ENCODE results near the gene RASSF6.

RASSF6 gene

DNA sequence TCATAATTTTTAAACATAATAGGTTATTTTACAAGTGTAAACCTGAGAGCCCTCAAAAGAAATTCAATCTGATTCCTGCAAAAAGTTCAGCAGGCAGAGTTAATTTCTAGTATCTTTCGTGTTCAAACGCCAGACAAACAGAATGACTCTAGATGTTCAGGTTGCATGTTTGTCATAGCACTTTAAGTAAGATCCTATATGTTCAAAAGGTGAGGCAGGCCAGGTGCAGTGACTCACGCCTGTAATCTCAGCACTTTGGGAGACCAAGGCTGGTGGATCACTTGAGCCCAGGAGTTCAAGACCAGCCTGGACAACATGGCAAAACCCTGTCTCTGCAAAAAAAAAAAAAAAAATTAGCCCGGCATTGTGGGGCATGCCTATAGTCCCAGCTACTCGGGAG lies 1.1 kb upstream of the RASSF6 start:
- DNase-seq (ENCODE audit: low spot score in 2 of 2) (no peak), ATAC-seq (no peak)
- Mint-ChIP-seq H3K4me3 (no peak overlapping the region), H3K9me3 (peaks cover 4% of the 10 kb centered on the region), H3K4me1 (no peaks in the 10 kb centered on the region), H3K36me3 (no peaks in the 10 kb centered on the region), H3K27ac (no peak overlapping the region)

DNA sequence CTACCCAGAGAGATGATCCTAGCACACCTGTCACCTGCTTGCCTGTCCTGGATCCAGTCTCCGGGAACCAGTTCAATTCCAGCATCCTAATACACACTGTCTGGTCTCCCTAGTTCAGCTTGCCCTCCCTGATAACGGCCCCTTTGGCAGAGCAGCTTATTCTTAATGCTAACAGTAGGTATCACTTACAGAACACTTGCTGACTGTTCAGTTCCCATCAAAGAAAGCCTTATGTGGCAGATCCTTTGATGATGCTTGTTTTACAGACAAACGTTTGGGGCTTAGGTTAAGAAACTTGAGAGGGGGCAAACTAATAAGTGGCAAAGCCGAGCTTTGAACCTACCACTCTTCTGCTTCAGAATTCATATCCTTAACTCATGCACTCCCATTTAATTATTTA lies 890 bp downstream of the RASSF6 start:
- Mint-ChIP-seq H3K4me1 (no peaks in the 10 kb centered on the region), H3K27ac (no peak overlapping the region), H3K9me3 (peaks cover 4% of the 10 kb centered on the region), H3K4me3 (no peak overlapping the region), H3K36me3 (no peaks in the 10 kb centered on the region)
- ATAC-seq (no peak), DNase-seq (ENCODE audit: low spot score in 2 of 2) (no peak)

DNA sequence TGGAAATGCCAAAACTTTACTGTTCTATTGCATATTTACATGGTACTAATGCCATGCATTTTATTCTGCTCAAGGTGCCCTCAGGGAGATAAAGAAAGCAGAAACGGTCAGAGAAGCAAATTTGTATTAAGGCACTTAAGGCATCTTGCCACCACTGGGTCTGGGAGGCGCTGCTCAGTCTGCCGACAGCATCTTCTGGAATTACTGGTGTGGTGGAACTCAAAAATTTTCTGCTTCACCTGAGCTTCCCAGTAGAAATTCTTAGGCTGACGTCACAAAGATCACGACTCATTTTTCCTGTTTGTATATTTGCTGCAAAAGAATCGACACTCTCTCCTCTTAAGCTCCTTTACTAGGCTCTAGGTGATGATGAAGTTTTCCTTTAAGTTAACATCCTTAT lies 3.0 kb downstream of the RASSF6 start:
- Mint-ChIP-seq H3K36me3 (no peaks in the 10 kb centered on the region), H3K9me3 (peaks cover 4% of the 10 kb centered on the region), H3K27ac (no peak overlapping the region), H3K4me3 (no peak overlapping the region), H3K4me1 (no peaks in the 10 kb centered on the region)
- no peak for DNase-seq (ENCODE audit: low spot score in 2 of 2)
- ATAC-seq, result no peak

DNA sequence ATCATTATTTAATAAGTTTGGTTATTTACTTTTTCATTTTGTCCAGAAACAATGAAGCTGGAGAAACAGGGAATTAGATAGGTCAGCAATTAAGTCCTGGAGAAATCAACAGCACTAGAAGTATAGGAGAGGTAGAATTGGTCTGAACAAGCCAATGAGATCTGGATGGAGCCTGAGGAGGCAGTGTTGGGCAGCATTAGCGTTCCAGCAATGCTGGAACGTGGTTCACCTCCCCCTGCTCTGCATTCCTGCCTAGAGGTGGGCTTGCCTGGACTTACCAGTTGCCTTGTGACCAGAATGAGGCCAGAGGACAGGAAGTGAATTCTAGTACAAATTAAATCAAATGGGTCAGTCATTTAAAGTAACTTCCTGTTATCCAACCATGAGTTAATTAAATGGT lies 4.6 kb downstream of the RASSF6 start:
- no peaks in the 10 kb centered on the region for H3K36me3 Mint-ChIP-seq
- ATAC-seq, result no peak
- peaks cover 4% of the 10 kb centered on the region for H3K9me3 Mint-ChIP-seq
- no peak for DNase-seq (ENCODE audit: low spot score in 2 of 2)
- no peak overlapping the region for H3K27ac Mint-ChIP-seq
- H3K4me3 Mint-ChIP-seq, result no peak overlapping the region
- H3K4me1 Mint-ChIP-seq, result no peaks in the 10 kb centered on the region

DNA sequence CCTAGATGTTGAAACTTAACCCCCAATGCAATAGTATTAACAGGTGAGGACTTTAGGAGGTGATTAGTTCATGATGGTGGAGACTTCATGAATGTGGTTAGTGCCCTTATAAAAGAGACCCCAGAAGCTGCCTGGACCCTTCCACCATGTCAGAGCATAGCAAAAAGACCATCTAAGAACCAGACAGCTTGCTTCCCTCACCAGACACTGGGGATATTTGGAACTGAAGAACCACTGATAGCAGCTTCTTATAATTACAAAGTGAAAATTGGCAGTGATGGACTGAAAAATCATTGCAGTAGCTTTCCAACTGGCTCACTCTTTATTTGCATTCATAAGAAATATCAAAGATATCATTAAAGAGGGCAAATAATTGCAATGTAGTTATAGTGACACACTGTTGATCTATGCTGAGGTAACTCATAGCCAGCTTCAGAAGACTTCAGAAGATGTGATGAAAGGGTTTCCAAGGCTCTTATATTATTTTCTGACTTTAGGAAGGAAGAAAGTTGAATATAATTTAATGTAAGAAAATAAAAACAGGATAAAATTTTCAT lies 5.8 kb downstream of the RASSF6 start:
- Mint-ChIP-seq H3K27ac (no peak overlapping the region), H3K9me3 (peaks cover 4% of the 10 kb centered on the region), H3K4me1 (no peaks in the 10 kb centered on the region), H3K4me3 (no peak overlapping the region), H3K36me3 (no peaks in the 10 kb centered on the region)
- ATAC-seq, result no peak
- DNase-seq (ENCODE audit: low spot score in 2 of 2), result no peak

DNA sequence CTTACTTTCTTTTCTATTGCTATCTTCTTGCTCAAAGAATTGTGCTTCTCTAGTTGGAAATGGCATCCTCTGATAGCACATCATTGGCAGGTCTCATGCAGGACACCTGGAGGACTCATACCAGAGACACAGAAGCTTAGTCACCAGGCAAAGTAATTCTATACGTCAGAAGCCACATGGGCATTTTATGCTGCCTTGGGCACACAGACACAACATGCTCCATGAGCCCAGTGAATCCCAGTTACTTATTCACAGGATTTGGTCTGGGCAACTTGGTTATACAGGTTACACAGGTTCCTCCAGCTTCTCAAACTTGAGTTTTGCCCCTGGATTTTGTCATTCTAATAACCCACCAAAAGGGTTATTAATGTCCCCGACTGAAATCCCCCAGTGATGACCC lies 7.1 kb downstream of the RASSF6 start:
- no peaks in the 10 kb centered on the region for H3K4me1 Mint-ChIP-seq
- H3K27ac Mint-ChIP-seq, result no peak overlapping the region
- no peak overlapping the region for H3K4me3 Mint-ChIP-seq
- DNase-seq (ENCODE audit: low spot score in 2 of 2) (no peak), ATAC-seq (no peak)
- peaks cover 4% of the 10 kb centered on the region for H3K9me3 Mint-ChIP-seq
- no peaks in the 10 kb centered on the region for H3K36me3 Mint-ChIP-seq

DNA sequence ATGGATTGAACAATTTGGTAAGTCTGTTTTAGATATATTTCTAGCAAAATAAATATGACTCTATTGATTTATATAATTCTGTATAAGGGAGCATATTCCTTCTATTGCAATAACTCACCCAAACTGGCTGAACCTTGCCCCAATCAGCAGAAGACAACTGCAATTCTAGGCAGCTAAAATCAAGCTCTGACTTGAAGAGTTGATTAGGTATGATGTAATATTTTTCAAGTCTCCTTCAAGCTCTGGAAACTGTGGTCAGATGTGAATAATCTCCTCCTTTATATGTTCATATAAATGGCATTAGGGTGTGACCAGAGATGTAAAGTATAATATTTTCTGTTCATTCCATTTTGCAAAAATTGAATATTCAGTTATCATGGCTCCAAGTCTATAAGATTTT lies 8.2 kb downstream of the RASSF6 start:
- Mint-ChIP-seq H3K27ac (no peak overlapping the region), H3K9me3 (peaks cover 4% of the 10 kb centered on the region), H3K36me3 (no peaks in the 10 kb centered on the region), H3K4me3 (no peak overlapping the region), H3K4me1 (no peaks in the 10 kb centered on the region)
- no peak for DNase-seq (ENCODE audit: low spot score in 2 of 2)
- no peak for ATAC-seq

DNA sequence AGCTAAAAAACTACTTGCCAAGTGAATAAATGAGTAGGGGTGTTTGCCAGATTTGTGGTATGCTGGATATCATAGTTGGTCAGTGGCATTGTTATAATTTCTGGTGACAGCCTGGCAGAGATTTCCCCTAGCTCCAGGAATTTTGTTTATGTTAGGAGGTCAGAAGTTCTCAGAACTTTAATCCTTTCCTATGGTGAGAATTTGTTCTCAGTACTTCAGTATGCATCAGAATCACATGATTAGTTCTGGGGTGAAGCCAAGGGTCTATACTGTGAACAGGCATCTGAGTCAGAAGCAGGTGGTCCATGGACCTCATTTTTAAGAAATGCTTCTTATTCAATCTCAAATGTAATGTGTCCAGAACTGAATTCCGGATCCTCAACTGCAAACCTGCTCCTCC lies 10.5 kb downstream of the RASSF6 start:
- ATAC-seq (no peak), DNase-seq (ENCODE audit: low spot score in 2 of 2) (no peak)
- Mint-ChIP-seq H3K36me3 (no peaks in the 10 kb centered on the region), H3K4me3 (no peak overlapping the region), H3K9me3 (peaks cover 4% of the 10 kb centered on the region), H3K4me1 (no peaks in the 10 kb centered on the region), H3K27ac (no peak overlapping the region)

DNA sequence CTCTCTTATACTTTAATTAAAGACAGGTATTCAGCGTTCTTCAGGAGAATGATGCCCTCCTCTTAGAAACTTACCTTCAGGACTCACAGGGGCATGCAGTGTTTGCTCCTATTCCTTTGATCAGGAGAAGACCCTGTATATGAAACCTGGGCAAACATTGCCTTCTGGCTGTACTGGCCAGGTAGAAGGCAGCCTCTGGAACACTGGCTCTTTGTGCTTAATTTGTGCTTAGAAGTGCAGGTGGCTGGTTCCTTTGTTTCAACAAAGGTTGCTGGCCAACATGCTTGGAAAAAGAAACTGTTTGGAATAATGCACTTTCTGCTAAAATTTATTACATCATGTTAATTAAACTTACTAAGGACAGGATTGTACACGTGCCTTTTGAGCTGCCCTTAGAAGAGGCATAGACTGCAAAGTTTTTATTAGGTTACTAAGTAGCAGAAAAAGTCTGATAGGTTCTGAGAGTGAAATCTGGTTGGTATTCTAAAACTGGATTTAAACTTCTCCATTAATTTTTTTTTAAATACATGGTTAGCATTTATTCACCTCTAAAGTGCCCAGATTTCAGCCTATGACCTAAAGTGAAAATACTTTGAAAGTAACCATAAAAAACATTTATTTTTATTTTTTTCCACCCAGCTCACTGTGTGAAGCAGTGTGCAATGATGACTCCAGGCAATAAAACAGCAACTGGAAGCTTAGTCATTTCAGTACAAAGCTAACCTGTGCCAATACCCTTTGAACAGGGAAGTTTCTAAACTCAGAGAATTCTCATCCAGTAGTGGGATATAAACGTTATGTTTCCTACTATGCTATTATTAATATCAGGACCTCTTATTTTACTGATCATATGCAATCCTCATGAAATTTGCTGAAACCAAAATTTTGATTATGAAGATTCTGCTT lies 11.3 kb downstream of the RASSF6 start:
- DNase-seq (ENCODE audit: low spot score in 2 of 2) (no peak), ATAC-seq (no peak)
- no peaks in the 10 kb centered on the region for H3K4me1 Mint-ChIP-seq
- peaks cover 4% of the 10 kb centered on the region for H3K9me3 Mint-ChIP-seq
- H3K27ac Mint-ChIP-seq, result no peak overlapping the region
- H3K4me3 Mint-ChIP-seq, result no peak overlapping the region
- H3K36me3 Mint-ChIP-seq, result no peaks in the 10 kb centered on the region

DNA sequence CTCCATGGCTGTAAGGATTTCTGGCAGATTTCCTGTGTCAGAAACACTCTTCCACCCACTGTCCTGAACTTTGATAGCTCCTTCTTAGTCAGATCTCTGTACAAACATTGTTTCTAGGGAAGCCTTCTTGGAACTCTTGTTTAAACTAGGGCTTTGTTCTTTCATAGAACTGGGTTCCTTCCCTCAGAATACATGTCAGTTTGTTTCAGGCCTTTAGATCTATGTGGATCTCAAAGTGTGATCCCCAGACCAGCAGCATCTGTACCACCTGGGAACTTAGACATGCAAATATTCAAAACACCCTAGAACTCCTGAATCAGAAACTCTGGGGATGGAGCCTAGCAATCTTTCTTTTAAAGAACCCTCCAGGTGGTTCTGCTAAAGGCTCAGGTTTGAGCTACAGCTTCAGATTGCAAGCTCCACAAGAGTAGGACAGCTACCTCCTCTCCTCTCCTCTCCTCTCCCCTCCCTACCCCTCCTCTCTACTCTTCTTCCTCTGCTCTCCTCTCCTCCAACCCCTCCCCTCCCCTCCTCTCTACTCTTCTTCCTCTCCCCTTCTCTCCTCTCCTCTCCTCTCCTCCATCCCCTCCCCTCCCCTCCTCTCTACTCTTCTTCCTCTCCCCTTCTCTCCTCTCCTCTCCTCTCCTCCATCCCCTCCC lies 12.7 kb downstream of the RASSF6 start:
- no peak for DNase-seq (ENCODE audit: low spot score in 2 of 2)
- Mint-ChIP-seq H3K27ac (no peak overlapping the region), H3K4me1 (no peaks in the 10 kb centered on the region), H3K4me3 (no peak overlapping the region), H3K36me3 (no peaks in the 10 kb centered on the region), H3K9me3 (no peaks in the 10 kb centered on the region)
- no peak for ATAC-seq

DNA sequence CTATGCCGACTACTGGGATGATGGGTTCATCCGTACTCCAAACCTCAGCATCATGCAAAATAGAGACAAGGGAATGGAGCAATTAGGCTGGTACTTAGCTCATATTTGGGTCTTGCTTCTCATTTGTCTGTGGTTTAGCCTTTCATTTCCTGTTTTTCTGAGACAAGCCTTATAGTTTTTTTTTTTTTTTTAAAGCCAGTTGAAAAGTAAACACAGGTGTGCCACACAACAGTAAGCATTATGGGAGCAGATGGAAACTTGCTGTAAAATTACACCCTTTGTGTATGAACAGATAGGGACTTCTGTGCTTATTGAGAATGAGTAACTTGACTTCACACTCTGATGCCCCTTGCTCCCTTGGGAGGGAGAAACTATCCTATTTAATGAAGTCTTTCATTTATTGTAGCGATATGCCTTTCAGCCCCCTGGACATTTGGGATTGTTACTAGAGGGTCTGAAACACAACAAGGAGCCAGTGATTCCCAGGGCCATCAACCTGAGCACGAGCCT lies 13.7 kb downstream of the RASSF6 start:
- Mint-ChIP-seq H3K9me3 (no peaks in the 10 kb centered on the region), H3K36me3 (no peaks in the 10 kb centered on the region), H3K4me1 (no peaks in the 10 kb centered on the region), H3K4me3 (no peak overlapping the region), H3K27ac (no peak overlapping the region)
- no peak for ATAC-seq
- no peak for DNase-seq (ENCODE audit: low spot score in 2 of 2)

DNA sequence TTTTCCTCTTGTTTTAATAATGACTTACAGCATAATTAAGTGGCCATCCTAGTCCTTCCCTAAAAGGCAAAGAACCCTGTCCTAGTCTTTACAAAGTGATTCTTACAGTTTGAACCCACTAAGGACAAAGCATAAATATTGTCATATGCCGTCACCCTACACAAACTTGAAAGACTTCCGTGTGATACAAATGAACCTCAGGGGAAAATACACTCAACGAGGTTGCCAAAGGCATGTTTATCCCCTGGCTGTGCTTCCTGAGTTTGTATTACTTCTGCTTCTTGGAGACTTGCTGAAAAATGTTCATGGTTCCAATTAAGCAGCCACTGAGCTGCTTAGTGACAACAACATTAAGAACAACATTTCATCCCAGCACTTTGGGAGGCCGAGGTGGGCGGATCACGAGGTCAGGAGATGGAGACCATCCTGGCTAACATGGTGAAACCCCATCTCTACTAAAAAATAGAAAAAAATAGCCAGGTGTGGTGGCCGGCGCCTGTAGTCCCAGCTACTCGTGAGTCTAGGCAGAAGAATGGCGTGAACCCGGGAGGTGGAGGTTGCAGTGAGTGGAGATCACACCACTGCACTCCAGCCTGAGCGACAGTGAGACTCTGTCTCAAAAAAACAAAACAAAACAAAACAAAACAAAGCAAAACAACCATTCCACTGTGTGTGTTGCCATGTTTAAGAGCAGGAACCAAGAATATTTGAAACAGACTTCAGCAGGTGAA lies 16.2 kb downstream of the RASSF6 start:
- no peak overlapping the region for H3K4me3 Mint-ChIP-seq
- H3K27ac Mint-ChIP-seq, result no peak overlapping the region
- H3K36me3 Mint-ChIP-seq, result no peaks in the 10 kb centered on the region
- H3K4me1 Mint-ChIP-seq, result no peaks in the 10 kb centered on the region
- H3K9me3 Mint-ChIP-seq, result no peaks in the 10 kb centered on the region
- ATAC-seq (no peak), DNase-seq (ENCODE audit: low spot score in 2 of 2) (no peak)

DNA sequence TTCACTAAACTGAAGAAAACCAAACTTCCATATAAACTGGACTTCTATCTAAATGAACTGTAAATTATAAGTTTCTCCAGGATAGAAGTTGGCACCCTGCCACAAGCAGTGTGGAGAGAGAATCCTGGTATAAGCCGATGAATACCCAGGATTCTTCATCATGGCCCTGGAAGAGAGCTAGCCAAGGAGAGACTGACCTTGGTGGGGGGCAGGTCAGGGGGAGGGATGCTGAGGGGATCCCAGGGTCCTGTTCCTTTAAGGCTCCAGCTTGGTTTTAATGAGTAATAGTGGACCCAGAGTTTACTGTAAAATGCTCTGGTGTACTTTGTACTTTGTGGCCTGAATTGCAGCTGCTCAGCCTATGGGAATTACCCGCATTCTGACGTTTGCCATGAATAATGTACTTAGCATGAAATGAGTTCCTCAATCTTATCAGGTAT lies 16.9 kb downstream of the RASSF6 start:
- H3K4me1 Mint-ChIP-seq, result no peaks in the 10 kb centered on the region
- no peak overlapping the region for H3K4me3 Mint-ChIP-seq
- H3K27ac Mint-ChIP-seq, result no peak overlapping the region
- H3K9me3 Mint-ChIP-seq, result no peaks in the 10 kb centered on the region
- DNase-seq (ENCODE audit: low spot score in 2 of 2) (no peak), ATAC-seq (no peak)
- H3K36me3 Mint-ChIP-seq, result no peaks in the 10 kb centered on the region

DNA sequence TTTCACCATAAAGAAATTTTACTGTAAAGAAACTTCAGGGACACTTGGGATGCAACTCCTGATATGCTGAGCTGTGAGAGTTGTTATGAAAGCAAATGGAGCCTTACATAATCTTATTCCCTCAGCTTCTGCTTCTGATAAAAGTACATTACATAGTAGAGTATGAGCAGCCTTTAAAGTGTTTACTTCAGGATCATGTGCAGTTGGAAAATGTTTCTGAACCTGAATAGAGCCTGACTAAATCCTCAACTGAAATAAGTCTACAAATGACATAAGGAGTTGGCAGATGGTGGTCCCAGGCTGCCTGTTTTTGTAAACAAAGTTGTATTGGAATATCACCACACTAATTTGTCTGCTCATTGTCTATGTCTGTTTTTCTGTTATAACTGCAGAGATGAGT lies 19.3 kb downstream of the RASSF6 start:
- no peak overlapping the region for H3K27ac Mint-ChIP-seq
- H3K9me3 Mint-ChIP-seq, result no peaks in the 10 kb centered on the region
- ATAC-seq, result no peak
- no peaks in the 10 kb centered on the region for H3K4me1 Mint-ChIP-seq
- H3K4me3 Mint-ChIP-seq, result no peak overlapping the region
- no peaks in the 10 kb centered on the region for H3K36me3 Mint-ChIP-seq
- DNase-seq (ENCODE audit: low spot score in 2 of 2), result no peak

DNA sequence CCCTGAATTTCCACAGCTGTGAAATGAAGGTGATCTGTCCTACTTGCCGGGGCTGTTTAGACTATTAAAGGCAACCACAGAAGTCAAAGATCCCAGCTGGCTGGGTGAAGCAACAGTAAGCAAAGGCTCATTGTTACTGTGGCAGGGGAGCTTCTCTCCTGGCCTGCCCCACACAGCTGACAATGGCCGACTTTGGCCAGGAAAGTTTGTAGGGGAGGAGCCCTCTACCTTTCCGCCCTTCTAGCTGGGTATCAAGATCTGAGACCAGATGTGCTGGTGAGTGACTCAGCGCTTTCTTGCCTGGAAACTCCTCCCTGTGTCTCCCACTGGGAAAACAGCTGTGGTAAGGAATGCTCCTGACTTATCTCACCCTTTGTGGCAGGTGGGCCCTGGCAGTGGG lies 21.1 kb downstream of the RASSF6 start:
- no peak overlapping the region for H3K27ac Mint-ChIP-seq
- H3K36me3 Mint-ChIP-seq, result no peaks in the 10 kb centered on the region
- DNase-seq (ENCODE audit: low spot score in 2 of 2), result no peak

More for the DNA sequence above, 21.1 kb downstream of the RASSF6 start:
- Mint-ChIP-seq H3K4me3 (no peak overlapping the region), H3K4me1 (no peaks in the 10 kb centered on the region), H3K9me3 (no peaks in the 10 kb centered on the region)
- ATAC-seq, result no peak

Data from stimulated activated effector memory CD8-positive, alpha-beta T cell treated with anti-CD3 and anti-CD28 coated beads, Interleukin-12 subunit alpha, Interleukin-12 subunit beta, amount 100 ng/mL, for 72 hours (primary cell).